Measurements from ENCODE around the gene CCDC51.
"Not testable (repeated sequence)": the region's sequence is repeated elsewhere in the genome, so short reads cannot be mapped to it uniquely, and the experiment has no call there.

CCDC51 gene

DNA sequence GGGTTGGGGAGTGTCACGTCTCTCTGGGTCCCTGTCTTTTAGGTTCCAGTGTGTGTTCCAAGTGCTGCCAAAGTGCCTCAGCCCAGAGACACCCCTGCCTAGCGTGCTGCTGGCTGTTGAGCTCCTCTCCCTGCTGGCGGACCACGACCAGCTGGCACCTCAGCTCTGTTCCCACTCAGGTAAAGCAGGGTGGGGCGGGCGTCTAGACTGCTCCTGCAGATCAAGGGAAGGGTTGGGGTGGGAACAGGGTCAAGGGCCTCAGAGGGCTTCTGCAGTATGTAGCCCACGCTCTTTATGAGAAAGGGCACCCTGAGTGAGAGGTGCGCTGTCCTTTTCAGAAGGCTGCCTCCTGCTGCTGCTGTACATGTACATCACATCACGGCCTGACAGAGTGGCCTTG lies 23.8 kb upstream of the CCDC51 start:
- Mint-ChIP-seq H3K27ac (ENCODE audit: low read depth) (no peak overlapping the region), H3K4me1 (peaks cover 36% of the 10 kb centered on the region), H3K36me3 (ENCODE audit: insufficient read depth) (peaks cover 17% of the 10 kb centered on the region), H3K27me3 (no peaks in the 10 kb centered on the region), H3K9me3 (no peaks in the 10 kb centered on the region), H3K4me3 (no peak overlapping the region)
- no peak for DNase-seq (ENCODE audit: low spot score in 2 of 2)
- no peak for ATAC-seq (replicated peaks; ENCODE audit: extremely low read depth, poor library complexity, severe bottlenecking)

DNA sequence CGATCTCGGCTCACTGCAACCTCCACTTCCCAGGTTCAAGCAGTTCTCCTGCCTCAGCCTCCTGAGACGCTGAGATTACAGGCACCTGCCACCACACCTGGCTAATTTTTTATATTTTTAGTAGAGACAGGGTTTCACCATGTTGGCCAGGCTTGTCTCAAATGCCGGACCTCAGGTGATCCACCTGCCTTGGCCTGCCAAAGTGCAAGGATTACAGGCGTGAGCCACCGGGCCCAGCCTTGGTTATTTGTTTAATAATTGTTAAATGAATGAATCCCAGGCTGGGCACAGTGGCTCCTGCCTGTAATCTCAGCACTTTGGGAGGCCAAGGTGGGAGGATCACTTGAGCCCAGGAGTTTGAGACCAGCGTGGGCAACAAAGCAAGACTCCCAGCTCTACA lies 21.8 kb upstream of the CCDC51 start:
- H3K9me3 Mint-ChIP-seq; DNase-seq (ENCODE audit: low spot score in 2 of 2); H3K27ac Mint-ChIP-seq (ENCODE audit: low read depth); H3K4me3 Mint-ChIP-seq; H3K27me3 Mint-ChIP-seq; ATAC-seq (replicated peaks; ENCODE audit: extremely low read depth, poor library complexity, severe bottlenecking): not testable (repeated sequence)
- peaks cover 20% of the 10 kb centered on the region for H3K36me3 Mint-ChIP-seq (ENCODE audit: insufficient read depth)
- peaks cover 18% of the 10 kb centered on the region for H3K4me1 Mint-ChIP-seq

DNA sequence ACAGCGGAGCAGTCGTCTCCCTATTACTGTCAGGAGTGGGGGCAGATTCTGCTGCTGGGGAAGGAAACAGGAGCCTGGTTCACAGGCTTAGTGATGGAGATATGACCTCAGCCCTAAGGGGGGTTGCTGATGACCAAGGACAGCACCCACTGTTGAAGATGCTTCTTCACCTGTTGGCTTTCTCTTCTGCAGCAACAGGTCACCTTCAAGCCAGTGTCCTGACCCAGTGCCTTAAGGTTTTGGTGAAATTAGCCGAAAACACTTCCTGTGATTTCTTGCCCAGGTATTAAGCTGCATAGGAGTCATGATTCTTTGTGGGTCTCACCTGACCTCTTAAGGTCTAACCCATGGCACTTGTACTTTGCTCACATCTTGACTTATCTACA lies 20.6 kb upstream of the CCDC51 start:
- no peak overlapping the region for H3K27ac Mint-ChIP-seq (ENCODE audit: low read depth)
- H3K4me1 Mint-ChIP-seq, result peaks cover 8% of the 10 kb centered on the region
- H3K36me3 Mint-ChIP-seq (ENCODE audit: insufficient read depth), result peaks cover 15% of the 10 kb centered on the region
- no peak for ATAC-seq (replicated peaks; ENCODE audit: extremely low read depth, poor library complexity, severe bottlenecking)
- no peaks in the 10 kb centered on the region for H3K9me3 Mint-ChIP-seq
- no peak for DNase-seq (ENCODE audit: low spot score in 2 of 2)
- no peaks in the 10 kb centered on the region for H3K27me3 Mint-ChIP-seq
- no peak overlapping the region for H3K4me3 Mint-ChIP-seq

DNA sequence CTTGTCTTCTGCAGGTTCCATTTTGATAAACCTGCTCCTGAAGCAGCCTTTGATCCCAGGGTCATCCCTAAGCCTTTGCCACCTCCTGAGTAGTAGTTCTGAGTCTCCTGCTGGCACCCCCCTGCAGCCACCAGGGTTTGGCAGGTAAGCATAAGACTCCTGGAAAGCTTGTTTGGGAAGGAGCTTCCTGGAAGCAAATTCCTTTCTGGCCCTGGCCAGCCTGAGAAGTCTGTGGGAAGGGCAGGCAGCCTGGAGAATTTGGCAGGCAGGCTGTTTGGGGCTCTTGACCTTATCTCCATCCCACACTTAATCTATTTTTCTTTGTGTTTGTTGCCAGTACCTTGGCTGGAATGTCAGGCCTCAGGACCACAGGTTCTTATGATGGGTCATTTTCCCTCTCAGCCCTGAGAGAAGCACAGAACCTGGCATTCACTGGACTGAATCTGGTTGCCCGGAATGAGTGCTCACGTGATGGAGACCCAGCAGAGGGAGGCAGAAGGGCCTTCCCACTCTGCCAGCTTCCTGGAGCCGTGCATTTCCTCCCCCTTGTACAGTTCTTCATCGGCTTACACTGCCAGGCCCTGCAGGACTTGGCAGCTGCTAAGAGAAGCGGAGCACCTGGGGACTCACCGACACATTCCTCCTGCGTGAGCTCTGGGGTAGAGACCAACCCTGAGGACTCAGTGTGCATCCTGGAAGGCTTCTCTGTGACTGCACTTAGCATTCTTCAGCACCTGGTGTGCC lies 20.0 kb upstream of the CCDC51 start:
- no peaks in the 10 kb centered on the region for H3K27me3 Mint-ChIP-seq
- ATAC-seq (replicated peaks; ENCODE audit: extremely low read depth, poor library complexity, severe bottlenecking), result no peak
- no peak for DNase-seq (ENCODE audit: low spot score in 2 of 2)
- no peak overlapping the region for H3K4me3 Mint-ChIP-seq
- peaks cover 19% of the 10 kb centered on the region for H3K36me3 Mint-ChIP-seq (ENCODE audit: insufficient read depth)
- H3K27ac Mint-ChIP-seq (ENCODE audit: low read depth), result no peak overlapping the region
- peaks cover 5% of the 10 kb centered on the region for H3K4me1 Mint-ChIP-seq
- H3K9me3 Mint-ChIP-seq, result no peaks in the 10 kb centered on the region

GRCh38 chr3:48459331-48459730 lies 19.4 kb upstream of the CCDC51 start:
- peaks cover 21% of the 10 kb centered on the region for H3K36me3 Mint-ChIP-seq (ENCODE audit: insufficient read depth)
- H3K4me3 Mint-ChIP-seq, result no peak overlapping the region
- ATAC-seq (replicated peaks; ENCODE audit: extremely low read depth, poor library complexity, severe bottlenecking), result no peak
- no peak for DNase-seq (ENCODE audit: low spot score in 2 of 2)
- peaks cover 5% of the 10 kb centered on the region for H3K4me1 Mint-ChIP-seq
- H3K9me3 Mint-ChIP-seq, result no peaks in the 10 kb centered on the region
- no peak overlapping the region for H3K27ac Mint-ChIP-seq (ENCODE audit: low read depth)
- no peaks in the 10 kb centered on the region for H3K27me3 Mint-ChIP-seq

DNA sequence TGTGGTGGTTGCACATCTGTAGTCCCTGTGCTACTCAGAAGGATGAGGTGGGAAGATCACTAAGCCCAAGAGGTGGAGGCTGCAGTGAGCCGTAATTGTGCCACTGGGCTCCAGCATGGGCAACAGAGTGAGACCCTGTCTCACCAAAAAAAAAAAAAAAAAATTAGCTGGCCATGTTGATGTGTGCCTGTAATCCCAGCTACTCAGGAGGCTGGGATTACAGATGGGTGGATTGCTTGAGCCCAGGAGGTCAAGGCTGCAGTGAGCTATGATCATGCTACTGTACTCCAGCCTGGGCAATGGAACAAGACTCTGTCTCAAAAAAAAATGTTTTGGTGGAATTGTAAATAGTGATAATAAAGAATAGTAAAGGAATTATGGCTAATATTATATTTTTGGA lies 16.5 kb upstream of the CCDC51 start:
- no peak overlapping the region for H3K4me3 Mint-ChIP-seq
- DNase-seq (ENCODE audit: low spot score in 2 of 2) (no peak), ATAC-seq (replicated peaks; ENCODE audit: extremely low read depth, poor library complexity, severe bottlenecking) (no peak)
- peaks cover 5% of the 10 kb centered on the region for H3K4me1 Mint-ChIP-seq
- no peaks in the 10 kb centered on the region for H3K27me3 Mint-ChIP-seq
- H3K9me3 Mint-ChIP-seq, result no peaks in the 10 kb centered on the region
- peaks cover 31% of the 10 kb centered on the region for H3K36me3 Mint-ChIP-seq (ENCODE audit: insufficient read depth)
- no peak overlapping the region for H3K27ac Mint-ChIP-seq (ENCODE audit: low read depth)

- no peak overlapping the region for H3K4me3 Mint-ChIP-seq
These were observed 11.4 kb upstream of the CCDC51 start for GRCh38 chr3:48451270-48451669.

GRCh38 chr3:48446425-48447193 lies 6.7 kb upstream of the CCDC51 start, which contains the start of gene ATRIP:
ATRIP (plus strand) TSS chr3:48446737; CDS start chr3:48446846, 109 bp downstream.
- DNase-seq (ENCODE audit: low spot score in 2 of 2) (peak; percentile 67 to 74), ATAC-seq (replicated peaks; ENCODE audit: extremely low read depth, poor library complexity, severe bottlenecking) (peak; percentile 97)
- peak within 1 kb of the TSS; percentile 87 for H3K27ac Mint-ChIP-seq (ENCODE audit: low read depth)
- H3K36me3 Mint-ChIP-seq (ENCODE audit: insufficient read depth), result peaks cover 42% of the 10 kb centered on the region
- no peaks in the 10 kb centered on the region for H3K9me3 Mint-ChIP-seq
- peaks cover 29% of the 10 kb centered on the region for H3K4me1 Mint-ChIP-seq
- peak within 1 kb of the TSS; percentile 92 for H3K4me3 Mint-ChIP-seq
- H3K27me3 Mint-ChIP-seq, result no peaks in the 10 kb centered on the region

More at GRCh38 chr3:48451270-48451669, 11.4 kb upstream of the CCDC51 start:
- no peak for ATAC-seq (replicated peaks; ENCODE audit: extremely low read depth, poor library complexity, severe bottlenecking)
- H3K9me3 Mint-ChIP-seq, result no peaks in the 10 kb centered on the region
- H3K36me3 Mint-ChIP-seq (ENCODE audit: insufficient read depth), result peaks cover 27% of the 10 kb centered on the region
- no peaks in the 10 kb centered on the region for H3K27me3 Mint-ChIP-seq
- peaks cover 18% of the 10 kb centered on the region for H3K4me1 Mint-ChIP-seq
- no peak overlapping the region for H3K27ac Mint-ChIP-seq (ENCODE audit: low read depth)
- DNase-seq (ENCODE audit: low spot score in 2 of 2), result no peak

DNA sequence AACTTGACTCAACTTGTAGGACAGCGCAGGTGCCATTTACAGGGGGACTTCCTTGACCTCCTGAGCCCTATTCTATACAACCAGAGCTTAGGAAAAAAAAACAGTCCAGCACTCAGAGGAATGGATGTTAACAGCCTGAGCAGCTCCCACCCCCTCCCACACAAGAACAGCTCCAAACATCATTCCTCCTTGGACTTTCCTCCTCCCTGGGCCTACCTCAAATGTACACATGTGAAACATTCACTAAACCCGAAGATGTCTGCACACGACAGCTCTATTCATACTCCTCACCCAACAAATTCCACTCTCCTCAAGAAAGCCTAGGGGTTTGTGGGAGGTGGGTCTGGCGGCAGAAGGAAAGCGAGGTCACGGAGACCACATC lies 6.1 kb upstream of the CCDC51 start:
- H3K27ac Mint-ChIP-seq (ENCODE audit: low read depth), result peak overlapping the region; percentile 87
- peaks cover 44% of the 10 kb centered on the region for H3K36me3 Mint-ChIP-seq (ENCODE audit: insufficient read depth)
- DNase-seq (ENCODE audit: low spot score in 2 of 2), result no peak
- H3K27me3 Mint-ChIP-seq, result no peaks in the 10 kb centered on the region
- peaks cover 34% of the 10 kb centered on the region for H3K4me1 Mint-ChIP-seq
- no peak for ATAC-seq (replicated peaks; ENCODE audit: extremely low read depth, poor library complexity, severe bottlenecking)
- H3K9me3 Mint-ChIP-seq, result no peaks in the 10 kb centered on the region
- H3K4me3 Mint-ChIP-seq, result peak overlapping the region; percentile 92

DNA sequence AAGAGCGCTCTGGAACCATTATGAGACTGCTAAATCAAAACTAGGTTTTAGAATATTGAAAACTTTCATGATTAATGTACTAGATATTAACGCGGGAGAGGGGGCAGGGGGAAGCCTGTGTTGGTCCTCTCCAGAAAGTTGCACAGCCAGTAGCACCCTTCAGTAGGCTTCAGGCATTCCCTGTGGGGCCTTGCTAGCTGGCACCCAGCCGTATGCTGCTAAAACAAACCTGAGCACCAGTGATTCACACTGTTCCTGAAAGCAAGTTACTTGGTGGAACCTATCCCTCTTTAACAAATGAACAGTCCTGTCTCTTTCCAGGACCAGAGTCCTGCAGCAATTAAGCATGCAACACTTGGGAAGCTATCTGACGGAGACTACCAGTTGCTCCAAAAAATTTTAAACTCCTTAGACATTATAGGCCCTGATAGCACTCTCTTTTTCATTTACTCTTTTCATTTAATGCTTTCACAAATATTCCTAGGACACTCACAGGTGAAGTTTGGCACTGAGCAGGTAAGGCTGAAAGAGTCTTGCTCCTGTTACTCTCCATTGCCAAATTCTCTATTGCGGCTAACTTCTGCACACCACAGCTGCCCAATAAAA lies 5.5 kb upstream of the CCDC51 start:
- DNase-seq (ENCODE audit: low spot score in 2 of 2), result no peak
- no peak for ATAC-seq (replicated peaks; ENCODE audit: extremely low read depth, poor library complexity, severe bottlenecking)
- no peaks in the 10 kb centered on the region for H3K27me3 Mint-ChIP-seq
- peaks cover 39% of the 10 kb centered on the region for H3K4me1 Mint-ChIP-seq
- H3K4me3 Mint-ChIP-seq, result peak overlapping the region; percentile 92
- no peaks in the 10 kb centered on the region for H3K9me3 Mint-ChIP-seq
- H3K27ac Mint-ChIP-seq (ENCODE audit: low read depth), result no peak overlapping the region
- peaks cover 48% of the 10 kb centered on the region for H3K36me3 Mint-ChIP-seq (ENCODE audit: insufficient read depth)

GRCh38 chr3:48441940-48442339 lies 2.0 kb upstream of the CCDC51 start:
- Mint-ChIP-seq H3K36me3 (ENCODE audit: insufficient read depth) (peaks cover 54% of the 10 kb centered on the region), H3K27ac (ENCODE audit: low read depth) (peak overlapping the region; percentile 99), H3K4me1 (peaks cover 41% of the 10 kb centered on the region), H3K9me3 (no peaks in the 10 kb centered on the region), H3K27me3 (no peaks in the 10 kb centered on the region), H3K4me3 (peak overlapping the region; percentile 93)
- DNase-seq (ENCODE audit: low spot score in 2 of 2) (no peak), ATAC-seq (replicated peaks; ENCODE audit: extremely low read depth, poor library complexity, severe bottlenecking) (no peak)

- Mint-ChIP-seq H3K27me3 (no peaks in the 10 kb centered on the region), H3K36me3 (ENCODE audit: insufficient read depth) (peaks cover 50% of the 10 kb centered on the region), H3K27ac (ENCODE audit: low read depth) (peak overlapping the region; percentile 99), H3K4me1 (peaks cover 30% of the 10 kb centered on the region), H3K9me3 (no peaks in the 10 kb centered on the region), H3K4me3 (peak overlapping the region; percentile 93)
- DNase-seq (ENCODE audit: low spot score in 2 of 2) (no peak), ATAC-seq (replicated peaks; ENCODE audit: extremely low read depth, poor library complexity, severe bottlenecking) (peak; percentile 5)
These were observed 655 bp upstream of the CCDC51 start for GRCh38 chr3:48440590-48440958.

DNA sequence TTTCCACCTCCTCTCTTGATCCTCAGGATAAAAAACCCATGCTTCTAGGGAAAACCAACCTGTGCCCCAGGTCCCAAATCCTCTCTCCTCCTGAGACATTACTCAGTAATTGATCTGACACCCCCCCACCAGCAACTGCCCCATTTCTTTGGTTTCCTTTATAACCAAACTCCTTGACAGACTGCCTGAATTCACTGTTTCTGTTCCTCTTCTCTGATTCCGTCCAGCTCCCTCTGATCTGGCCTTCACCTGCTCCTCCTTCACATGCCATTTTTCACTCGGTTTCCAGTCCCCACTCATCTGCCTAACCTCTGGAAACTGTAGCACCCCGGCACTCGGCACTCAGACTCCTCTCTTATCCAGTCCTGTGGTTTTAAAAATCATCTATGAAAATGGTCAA lies 2.1 kb downstream of the CCDC51 start:
- Mint-ChIP-seq H3K27ac (ENCODE audit: low read depth) (peak overlapping the region; percentile 84), H3K9me3 (no peaks in the 10 kb centered on the region), H3K36me3 (ENCODE audit: insufficient read depth) (peaks cover 32% of the 10 kb centered on the region), H3K4me3 (no peak overlapping the region), H3K4me1 (peaks cover 35% of the 10 kb centered on the region), H3K27me3 (no peaks in the 10 kb centered on the region)
- ATAC-seq (replicated peaks; ENCODE audit: extremely low read depth, poor library complexity, severe bottlenecking) (no peak), DNase-seq (ENCODE audit: low spot score in 2 of 2) (no peak)

All from central memory CD8-positive, alpha-beta T cell (primary cell).